Breast epithelium (tissue), 3 donors: ENCODE data around the gene ATP5IF1.

Experiments
- CTCF ChIP-seq, 3 donors: fragments of 450-650 bp; IDR thresholded peaks; one replicate each; pipeline ENCODE4 v1.5.1; 2016 to 2017; ENCODE audit warnings: antibody characterized with exemption in 3 of 3, mild to moderate bottlenecking in 3 of 3, moderate library complexity in 3 of 3
- POLR2A ChIP-seq: fragments of 450-650 bp; IDR thresholded peaks from one replicate; pipeline ENCODE4 v1.6.1; 2016; ENCODE audit warnings: antibody characterized with exemption, mild to moderate bottlenecking, moderate library complexity
- POLR2AphosphoS5 ChIP-seq, 3 donors: sonication (generic); formaldehyde crosslinking; IDR thresholded peaks; one replicate each; pipeline ENCODE4 v1.6.1; 2017; ENCODE audit warnings: antibody characterized with exemption in 3 of 3

- TF ChIP-seq CTCF (IDR thresholded peaks at IDR 0.05) (no peak), POLR2AphosphoS5 (IDR thresholded peaks at IDR 0.05) (no peak), POLR2A (no peak)
Measured at GRCh38 chr1:28193701-28194161, 42.2 kb upstream of the ATP5IF1 start.
